GM12865 (cell line): Measurements from ENCODE around the gene NOCT.
"Not testable (repeated sequence)": the region's sequence is repeated elsewhere in the genome, so short reads cannot be mapped to it uniquely, and the experiment has no call there.

Experiments
- DNase-seq: peaks from one replicate; pipeline ENCODE4 v3.0.0; 2010; ENCODE audit warnings: low read depth
- H3K4me3 ChIP-seq: 2 replicates; pipeline ENCODE4 v1.5.1; 2011; ENCODE audit warnings: mild to moderate bottlenecking, low read depth, low read length, control low read depth
- CTCF ChIP-seq: IDR thresholded peaks from 2 replicates; pipeline ENCODE4 v1.5.1; 2011; ENCODE audit warnings: low read length, control low read depth, low read depth, inconsistent platforms; ENCODE audit not compliant: insufficient read depth; ENCODE audit errors: missing control alignments

NOCT gene

DNA sequence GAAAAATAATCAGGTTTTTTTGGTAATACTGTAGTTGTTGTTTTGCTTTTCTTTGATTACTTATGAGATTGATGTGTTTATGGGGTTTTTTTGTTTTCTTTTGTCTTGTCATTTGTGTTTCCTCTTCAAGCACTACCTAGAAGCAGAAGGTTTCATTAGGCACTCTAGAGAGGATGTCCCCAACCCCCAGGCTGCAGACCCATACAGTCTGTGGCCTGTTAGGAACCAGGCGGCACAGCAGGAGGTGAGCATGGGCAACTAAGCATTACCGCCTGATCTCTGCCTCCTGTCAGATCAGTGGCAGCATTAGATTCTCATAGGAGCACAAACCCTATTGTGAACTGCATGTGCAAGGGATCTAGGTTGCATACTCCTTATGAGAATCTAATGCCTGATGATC, 22.9 kb upstream of the NOCT start:
- peak; percentile 17 for DNase-seq
- TF ChIP-seq CTCF: no peak

DNA sequence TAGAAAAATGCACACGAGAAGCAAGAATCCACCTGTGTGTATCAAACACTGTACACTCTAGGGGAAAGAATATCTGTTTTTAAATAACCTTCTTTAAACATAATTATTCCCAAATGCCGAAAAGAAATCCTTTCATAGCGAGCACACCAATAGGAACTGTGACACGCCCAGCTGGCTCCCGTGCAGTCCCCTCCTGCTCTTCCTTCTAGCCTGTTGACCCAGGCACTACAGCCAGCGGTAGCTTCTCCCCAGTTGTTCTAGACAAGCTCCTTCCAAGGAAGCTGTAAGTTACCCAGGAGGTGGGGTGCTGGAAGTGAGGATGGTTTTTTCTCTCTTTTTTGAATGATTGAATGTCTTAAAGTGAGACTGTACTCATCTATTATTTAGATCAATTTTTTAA, 19.5 kb upstream of the NOCT start:
- no peak for DNase-seq
- no peak overlapping the region for H3K4me3 ChIP-seq
- no peak for TF ChIP-seq CTCF

More for the DNA sequence above, 22.9 kb upstream of the NOCT start:
- H3K4me3 ChIP-seq: no peak overlapping the region

- no peak for TF ChIP-seq CTCF
- no peak overlapping the region for H3K4me3 ChIP-seq
- no peak for DNase-seq
Observed at GRCh38 chr4:138999666-139000065, 15.9 kb upstream of the NOCT start.

DNA sequence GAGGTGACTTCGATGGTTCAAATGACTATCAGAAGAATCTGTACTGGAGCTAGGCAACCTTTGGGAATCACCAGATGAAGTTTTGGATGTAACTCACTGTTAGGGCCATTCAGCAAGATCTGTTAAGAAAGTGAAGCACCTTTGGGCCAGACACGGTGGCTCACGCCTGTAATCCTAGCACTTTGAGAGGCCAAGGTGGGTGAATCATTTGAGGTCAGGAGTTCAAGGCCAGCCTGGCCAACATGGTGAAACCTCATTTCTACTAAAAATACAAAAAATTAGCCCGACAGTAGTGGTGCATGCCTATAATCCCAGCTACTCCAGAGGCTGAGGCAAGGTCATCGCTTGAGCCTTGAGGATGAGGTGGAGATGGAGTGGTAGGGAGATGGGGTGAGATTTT, 15.4 kb upstream of the NOCT start:
- not testable (repeated sequence) for H3K4me3 ChIP-seq

DNA sequence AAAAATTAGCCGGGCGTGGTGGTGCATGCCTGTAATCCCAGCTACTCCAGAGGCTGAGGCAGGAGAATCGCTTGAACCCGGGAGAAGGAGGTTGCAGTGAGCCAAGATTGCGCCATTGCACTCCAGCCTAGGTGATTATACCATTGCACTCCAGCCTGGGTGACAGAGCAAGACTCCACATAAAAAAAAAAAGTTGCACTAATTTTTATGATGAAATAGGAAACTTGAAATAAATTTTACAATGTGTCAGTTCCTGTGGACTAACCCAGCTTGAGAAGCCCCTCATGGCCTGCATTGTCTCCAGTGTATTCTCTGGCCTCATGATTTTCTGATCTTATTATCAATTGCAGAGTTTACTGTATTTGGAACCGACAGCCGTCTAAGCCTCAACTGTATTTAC, 14.2 kb upstream of the NOCT start:
- H3K4me3 ChIP-seq, DNase-seq: not testable (repeated sequence)

More for the DNA sequence above, 15.4 kb upstream of the NOCT start:
- not testable (repeated sequence) for DNase-seq

GRCh38 chr4:139003668-139004067, 11.9 kb upstream of the NOCT start:
- H3K4me3 ChIP-seq, DNase-seq: not testable (repeated sequence)

DNA sequence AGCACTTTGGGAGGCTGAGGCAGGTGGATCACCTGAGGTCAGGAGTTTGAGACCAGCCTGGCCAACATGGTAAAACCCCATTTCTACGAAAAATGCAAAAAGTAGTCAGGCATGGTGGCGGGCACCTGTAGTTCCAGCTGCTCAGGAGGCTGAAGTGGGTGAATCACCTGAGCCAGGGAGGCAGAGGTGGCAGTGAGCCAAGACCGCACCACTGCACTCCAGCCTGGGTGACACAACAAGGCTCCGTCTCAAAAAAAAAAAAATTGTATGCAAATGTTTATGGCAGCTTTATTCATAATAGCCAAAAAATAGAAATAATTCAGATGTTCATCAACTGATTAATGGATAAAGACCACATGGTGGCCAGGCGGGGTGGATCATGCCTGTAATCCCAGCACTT, 9.8 kb upstream of the NOCT start:
- H3K4me3 ChIP-seq: no peak overlapping the region
- no peak for TF ChIP-seq CTCF
- no peak for DNase-seq

DNA sequence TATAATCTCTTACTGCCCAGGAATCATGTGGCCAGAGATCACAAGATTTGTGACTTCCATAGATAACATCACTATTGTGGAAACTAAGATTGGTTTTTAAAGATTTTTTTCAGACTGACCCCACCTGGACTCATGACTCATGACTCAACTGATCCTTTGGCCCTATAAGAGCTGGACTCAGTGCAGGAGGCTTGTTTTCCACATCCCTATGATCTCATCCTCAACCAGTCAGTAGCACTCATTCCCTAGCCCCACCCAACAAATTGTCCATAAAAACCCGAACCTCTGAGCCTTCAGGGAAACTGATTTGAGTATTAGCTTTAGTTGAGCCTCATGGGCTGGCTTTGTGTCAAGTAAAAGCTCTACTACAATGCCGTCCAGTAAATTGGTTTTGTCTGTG, 7.9 kb upstream of the NOCT start:
- no peak overlapping the region for H3K4me3 ChIP-seq
- DNase-seq: no peak

GRCh38 chr4:139008278-139008677, 7.3 kb upstream of the NOCT start:
- H3K4me3 ChIP-seq, DNase-seq: not testable (repeated sequence)

More for the DNA sequence above, 7.9 kb upstream of the NOCT start:
- no peak for TF ChIP-seq CTCF
